ENCODE data around the gene ACRBP. TPM values are rescaled to one million over a fixed set of nuclear protein-coding genes. Genes with fewer than 3 reads are reported as not detected.
A peak's percentile ranks its signal among the peaks of the same experiment; 100 is the strongest.

ACRBP gene
- total RNA-seq: 1 to 10 TPM in 3 of 4 donors, under 1 TPM in 1; 0.30 to 2.4 (median 2.0) TPM

DNA sequence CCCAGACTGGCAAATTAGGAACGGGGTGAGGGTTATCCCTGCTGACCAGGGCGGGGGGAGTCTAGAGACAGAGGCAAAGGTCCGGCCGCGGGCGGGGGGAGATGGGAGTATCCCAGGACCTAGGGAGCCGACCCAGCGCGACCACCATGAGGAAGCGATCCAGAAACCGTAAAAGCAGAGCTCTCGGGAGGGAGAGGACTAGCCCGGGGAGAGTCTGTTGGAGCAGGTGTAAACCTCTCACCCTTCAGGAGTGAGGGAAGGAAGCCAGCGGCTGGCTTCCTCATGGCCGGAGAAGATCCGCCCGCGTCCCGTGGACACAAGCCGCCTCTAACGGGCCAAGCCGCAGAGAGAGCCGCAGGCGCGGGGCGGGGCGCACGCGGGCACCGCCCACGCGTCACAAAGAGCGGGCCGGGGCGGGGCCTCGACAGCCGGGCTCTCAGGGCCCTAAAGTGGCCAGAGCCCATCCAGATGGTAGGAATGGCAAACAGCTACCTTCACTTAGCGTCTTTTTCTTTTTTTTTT is at the start of gene ACRBP:
Gene ACRBP, minus strand, starts transcription at position 350 of the 522 bp plus-strand sequence. Its CDS starts 66 bp downstream, at position 284.
- peak; percentile 56 to 58 for DNase-seq (ENCODE audit: low spot score in 2 of 2)
- H3K36me3 ChIP-seq: peaks cover 0 to 46% (median 4%) of the 10 kb centered on the region in 3 donors
- H3K4me3 ChIP-seq: peak within 1 kb of the TSS; percentile 5 to 53 (median 33)
- H3K27me3 ChIP-seq: no peaks in the 10 kb centered on the region
- peak in 1 of 2 donors; percentile 48 for TF ChIP-seq POLR2A (IDR thresholded peaks at IDR 0.05)
- TF ChIP-seq, protein P1, sequence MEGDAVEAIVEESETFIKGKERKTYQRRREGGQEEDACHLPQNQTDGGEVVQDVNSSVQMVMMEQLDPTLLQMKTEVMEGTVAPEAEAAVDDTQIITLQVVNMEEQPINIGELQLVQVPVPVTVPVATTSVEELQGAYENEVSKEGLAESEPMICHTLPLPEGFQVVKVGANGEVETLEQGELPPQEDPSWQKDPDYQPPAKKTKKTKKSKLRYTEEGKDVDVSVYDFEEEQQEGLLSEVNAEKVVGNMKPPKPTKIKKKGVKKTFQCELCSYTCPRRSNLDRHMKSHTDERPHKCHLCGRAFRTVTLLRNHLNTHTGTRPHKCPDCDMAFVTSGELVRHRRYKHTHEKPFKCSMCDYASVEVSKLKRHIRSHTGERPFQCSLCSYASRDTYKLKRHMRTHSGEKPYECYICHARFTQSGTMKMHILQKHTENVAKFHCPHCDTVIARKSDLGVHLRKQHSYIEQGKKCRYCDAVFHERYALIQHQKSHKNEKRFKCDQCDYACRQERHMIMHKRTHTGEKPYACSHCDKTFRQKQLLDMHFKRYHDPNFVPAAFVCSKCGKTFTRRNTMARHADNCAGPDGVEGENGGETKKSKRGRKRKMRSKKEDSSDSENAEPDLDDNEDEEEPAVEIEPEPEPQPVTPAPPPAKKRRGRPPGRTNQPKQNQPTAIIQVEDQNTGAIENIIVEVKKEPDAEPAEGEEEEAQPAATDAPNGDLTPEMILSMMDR (IDR thresholded peaks at IDR 0.05): no peak
- peak in 1 of 2 donors; percentile 32 for TF ChIP-seq EP300 (IDR thresholded peaks at IDR 0.05)
- peaks cover 0 to 19% (median 4%) of the 10 kb centered on the region in 4 donors for H3K4me1 ChIP-seq
- H3K27ac ChIP-seq: peak within 1 kb of the TSS in 3 of 4 donors; percentile 26 to 67 (median 65)
- no peaks in the 10 kb centered on the region for H3K9me3 ChIP-seq
- 5 to 7% methylated on average over 29 to 38 of the region's 38 CpGs for WGBS, 2 donors

DNA sequence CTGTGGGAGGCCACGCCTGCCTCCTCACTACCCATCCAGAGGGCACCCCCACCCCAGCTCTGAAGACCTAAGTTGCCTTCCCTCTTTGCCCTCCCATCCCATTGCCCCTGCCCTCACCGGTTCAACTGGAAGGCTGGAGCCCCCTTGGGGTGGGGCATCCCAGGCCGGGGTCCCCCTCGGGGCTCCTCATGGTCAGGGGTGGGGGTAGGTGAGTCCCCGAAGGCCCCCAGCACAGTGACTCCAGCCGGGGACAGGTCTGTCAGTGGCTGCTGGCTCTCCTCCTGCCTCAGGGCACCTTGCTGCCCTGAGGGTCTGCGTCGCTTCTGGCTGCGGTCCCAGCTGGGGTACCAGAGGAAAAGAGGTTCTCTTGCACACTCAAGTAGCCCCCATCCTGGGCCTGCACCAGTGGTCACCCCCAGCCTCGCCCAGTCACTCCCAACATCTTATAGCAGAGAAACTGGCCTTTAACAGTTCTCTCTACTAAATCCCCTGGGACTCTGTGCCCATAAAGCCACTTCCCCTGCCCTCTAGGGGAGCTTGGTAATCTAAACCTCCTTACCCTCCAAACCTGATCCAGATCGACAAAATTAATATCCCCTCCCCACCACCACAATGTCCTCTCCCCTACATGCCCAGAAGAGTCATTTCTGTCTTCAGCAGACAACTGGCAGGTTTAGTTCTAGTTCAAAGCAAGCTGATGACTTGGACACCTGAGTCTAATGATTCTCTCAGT is 48.2 kb upstream of the ACRBP start:
- WGBS, 2 donors: 69 to 74% methylated on average over 10 to 11 of the region's 11 CpGs
- TF ChIP-seq POLR2A (IDR thresholded peaks at IDR 0.05): no peak
- TF ChIP-seq, protein P1 (IDR thresholded peaks at IDR 0.05): no peak
- TF ChIP-seq EP300 (IDR thresholded peaks at IDR 0.05): no peak
- Histone ChIP-seq H3K27me3 (peaks cover 0 to 35% of the 10 kb centered on the region in 2 donors), H3K4me1 (peaks cover 0 to 23% (median 11%) of the 10 kb centered on the region in 4 donors), H3K36me3 (no peaks in the 10 kb centered on the region), H3K9me3 (no peaks in the 10 kb centered on the region), H3K27ac (no peak overlapping the region), H3K4me3 (no peak overlapping the region)
- no peak for DNase-seq (ENCODE audit: low spot score in 2 of 2)

GRCh38 chr12:6694701-6695100 is 47.5 kb upstream of the ACRBP start:
- WGBS, 2 donors: 83% methylated on average over 9 of the region's 9 CpGs
- H3K27me3 ChIP-seq: peaks cover 0 to 28% of the 10 kb centered on the region in 2 donors
- peaks cover 0 to 22% (median 9%) of the 10 kb centered on the region in 4 donors for H3K4me1 ChIP-seq
- no peak overlapping the region for H3K4me3 ChIP-seq
- no peak overlapping the region for H3K27ac ChIP-seq
- H3K36me3 ChIP-seq: no peaks in the 10 kb centered on the region
- no peak for DNase-seq (ENCODE audit: low spot score in 2 of 2)
- TF ChIP-seq POLR2A (IDR thresholded peaks at IDR 0.05) (no peak), EP300 (IDR thresholded peaks at IDR 0.05) (no peak)
- TF ChIP-seq, protein P1 (IDR thresholded peaks at IDR 0.05): no peak
- H3K9me3 ChIP-seq: no peaks in the 10 kb centered on the region

GRCh38 chr12:6693832-6694355 is 46.7 kb upstream of the ACRBP start:
- H3K27ac ChIP-seq: no peak overlapping the region
- peaks cover 0 to 20% (median 7%) of the 10 kb centered on the region in 4 donors for H3K4me1 ChIP-seq
- WGBS, 2 donors: 68 to 74% methylated on average over 4 of the region's 4 CpGs
- H3K27me3 ChIP-seq: peaks cover 0 to 20% of the 10 kb centered on the region in 2 donors
- TF ChIP-seq, protein P1 (IDR thresholded peaks at IDR 0.05): no peak
- DNase-seq (ENCODE audit: low spot score in 2 of 2): no peak
- H3K4me3 ChIP-seq: no peak overlapping the region
- no peaks in the 10 kb centered on the region for H3K9me3 ChIP-seq
- no peaks in the 10 kb centered on the region for H3K36me3 ChIP-seq

- H3K36me3 ChIP-seq: no peaks in the 10 kb centered on the region
- peaks cover 0 to 9% of the 10 kb centered on the region in 2 donors for H3K27me3 ChIP-seq
- no peak for DNase-seq (ENCODE audit: low spot score in 2 of 2)
- TF ChIP-seq EP300 (IDR thresholded peaks at IDR 0.05): no peak
- TF ChIP-seq POLR2A (IDR thresholded peaks at IDR 0.05): no peak
- TF ChIP-seq, protein P1 (IDR thresholded peaks at IDR 0.05): no peak
- H3K4me3 ChIP-seq: no peak overlapping the region
- WGBS, 2 donors: 55 to 58% methylated on average over 2 of the region's 2 CpGs
- peaks cover 3 to 26% (median 12%) of the 10 kb centered on the region in 4 donors for H3K4me1 ChIP-seq
- H3K9me3 ChIP-seq: no peaks in the 10 kb centered on the region
- H3K27ac ChIP-seq: no peak overlapping the region
Measured at GRCh38 chr12:6692888-6693287, 45.7 kb upstream of the ACRBP start.

Measured in tibial nerve (tissue), 4 donors.